HG03108 (cell line): ENCODE data around the gene RAB17.

Experiments
- ATAC-seq: cut with Tn5 transposase; IDR thresholded peaks from one replicate; pipeline ENCODE4 v1.9.1; 2021; ENCODE audit warnings: moderate library complexity; ENCODE audit not compliant: unreplicated experiment

The RAB17 gene

GRCh38 chr2:237540223-237540775 is 50.2 kb downstream of the RAB17 start:
- ATAC-seq = no peak

GRCh38 chr2:237539681-237540080 is 50.9 kb downstream of the RAB17 start:
- ATAC-seq = no peak

GRCh38 chr2:237538901-237539300 is 51.6 kb downstream of the RAB17 start:
- no peak for ATAC-seq

GRCh38 chr2:237538001-237538720 is 52.4 kb downstream of the RAB17 start:
- no peak for ATAC-seq

GRCh38 chr2:237536617-237537016 is 53.9 kb downstream of the RAB17 start:
- no peak for ATAC-seq

- no peak for ATAC-seq
Measured at GRCh38 chr2:237536083-237536415, 54.5 kb downstream of the RAB17 start.

- ATAC-seq = no peak
Measured at GRCh38 chr2:237535385-237536082, 55.0 kb downstream of the RAB17 start.

- no peak for ATAC-seq
Measured at GRCh38 chr2:237534380-237534779, 56.2 kb downstream of the RAB17 start.

- ATAC-seq = no peak
Measured at GRCh38 chr2:237533668-237534161, 56.8 kb downstream of the RAB17 start.

- ATAC-seq = no peak
Measured at GRCh38 chr2:237532160-237532559, 58.4 kb downstream of the RAB17 start.

GRCh38 chr2:237530472-237531433 is 59.8 kb downstream of the RAB17 start:
- ATAC-seq = peak; percentile 62

GRCh38 chr2:237529452-237530402 is 60.8 kb downstream of the RAB17 start:
- peak; percentile 81 for ATAC-seq

GRCh38 chr2:237527766-237528165 is 62.8 kb downstream of the RAB17 start:
- no peak for ATAC-seq

GRCh38 chr2:237527233-237527632 is 63.3 kb downstream of the RAB17 start:
- no peak for ATAC-seq

- ATAC-seq = no peak
Measured at GRCh38 chr2:237525559-237526157, 64.9 kb downstream of the RAB17 start.

GRCh38 chr2:237524631-237525030 is 65.9 kb downstream of the RAB17 start:
- ATAC-seq = no peak
